ENCODE data around the gene KAT6B. TPM values are rescaled to one million over a fixed set of nuclear protein-coding genes. Genes with fewer than 3 reads are reported as not detected.

The KAT6B gene
- total RNA-seq, 1 donor from 2014 or later, result 21.7 TPM

DNA sequence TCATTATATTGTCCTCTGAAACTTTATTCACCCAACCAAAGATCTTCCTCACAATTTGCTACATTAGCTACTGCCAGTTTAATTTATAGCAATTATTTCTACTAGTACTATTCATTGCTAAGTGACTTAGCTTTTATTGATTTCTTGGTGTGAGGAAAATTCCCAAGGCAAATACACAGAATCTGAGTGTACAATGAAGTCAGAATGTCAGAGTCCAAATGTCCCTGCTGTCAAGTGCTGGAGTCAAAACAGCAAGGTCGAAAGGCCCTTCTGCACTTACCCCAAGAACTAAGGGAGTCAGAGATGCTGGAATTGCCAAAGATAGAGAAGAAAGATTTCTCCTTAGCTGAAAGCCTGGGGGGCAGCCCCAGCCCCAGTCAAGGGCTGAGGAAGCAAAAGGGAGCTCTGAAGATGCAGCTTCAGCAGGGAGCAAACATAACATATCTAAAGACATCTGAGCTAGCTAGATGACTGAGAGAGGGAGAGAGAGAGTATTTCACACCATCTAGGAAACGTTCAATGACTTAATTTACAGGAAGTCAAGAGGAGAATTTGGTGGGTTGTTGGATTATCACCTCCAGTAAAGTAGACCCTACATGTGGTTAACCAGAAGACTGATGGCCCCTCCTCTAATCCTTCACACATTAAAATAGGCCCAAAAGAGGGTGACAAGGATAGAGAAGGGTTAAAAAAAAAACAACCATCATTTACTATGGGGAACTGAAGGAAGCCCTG is 248.5 kb downstream of the KAT6B start:
- Histone ChIP-seq H3K9me3 (ENCODE audit: insufficient read depth, low read depth, low read length) (no peaks in the 10 kb centered on the region), H3K4me3 (ENCODE audit: insufficient read depth, low read depth, low read length) (no peak overlapping the region), H3K27ac (ENCODE audit: low read depth, low read length) (no peak overlapping the region), H3K4me1 (ENCODE audit: insufficient read depth, low read length) (no peaks in the 10 kb centered on the region), H3K36me3 (ENCODE audit: insufficient read depth, low read length) (no peaks in the 10 kb centered on the region), H2AFZ (ENCODE audit: low read depth, low read length) (no peak overlapping the region), H3K4me2 (ENCODE audit: low read length) (no peak overlapping the region), H3K27me3 (ENCODE audit: insufficient read depth, low read length) (no peaks in the 10 kb centered on the region), H3K79me2 (ENCODE audit: insufficient read depth, low read length) (no peaks in the 10 kb centered on the region), H4K20me1 (ENCODE audit: insufficient read depth, low read length) (no peaks in the 10 kb centered on the region), H3K9ac (ENCODE audit: low read length) (no peak overlapping the region)
- Mint-ChIP-seq H3K36me3 (ENCODE audit: low read depth, unreplicated experiment) (no peaks in the 10 kb centered on the region), H3K27ac (ENCODE audit: unreplicated experiment) (no peak overlapping the region), H3K27me3 (ENCODE audit: low read depth, unreplicated experiment) (peaks cover 6% of the 10 kb centered on the region), H3K9me3 (ENCODE audit: unreplicated experiment) (no peaks in the 10 kb centered on the region), H3K4me3 (ENCODE audit: unreplicated experiment) (no peak overlapping the region), H3K4me1 (ENCODE audit: low read depth, unreplicated experiment) (peaks cover 6% of the 10 kb centered on the region)
- TF ChIP-seq CTCF (IDR thresholded peaks at IDR 0.05; ENCODE audit: insufficient read depth, low read depth, low read length) (no peak), EZH2 (IDR thresholded peaks at IDR 0.05; ENCODE audit: insufficient read depth, low read length) (no peak)
- DNase-seq (ENCODE audit: low read depth) (no peak), FAIRE-seq (no peak)

GRCh38 chr10:75076348-75076747 is 249.9 kb downstream of the KAT6B start:
- Histone ChIP-seq H3K4me1 (ENCODE audit: insufficient read depth, low read length) (no peaks in the 10 kb centered on the region), H3K27me3 (ENCODE audit: insufficient read depth, low read length) (no peaks in the 10 kb centered on the region), H3K79me2 (ENCODE audit: insufficient read depth, low read length) (no peaks in the 10 kb centered on the region), H2AFZ (ENCODE audit: low read depth, low read length) (no peak overlapping the region), H4K20me1 (ENCODE audit: insufficient read depth, low read length) (no peaks in the 10 kb centered on the region), H3K9ac (ENCODE audit: low read length) (no peak overlapping the region), H3K9me3 (ENCODE audit: insufficient read depth, low read depth, low read length) (no peaks in the 10 kb centered on the region), H3K4me2 (ENCODE audit: low read length) (no peak overlapping the region), H3K36me3 (ENCODE audit: insufficient read depth, low read length) (no peaks in the 10 kb centered on the region), H3K27ac (ENCODE audit: low read depth, low read length) (no peak overlapping the region), H3K4me3 (ENCODE audit: insufficient read depth, low read depth, low read length) (no peak overlapping the region)
- H3K4me3 Mint-ChIP-seq (ENCODE audit: unreplicated experiment), result no peak overlapping the region
- peaks cover 4% of the 10 kb centered on the region for H3K4me1 Mint-ChIP-seq (ENCODE audit: low read depth, unreplicated experiment)
- no peak for FAIRE-seq
- H3K9me3 Mint-ChIP-seq (ENCODE audit: unreplicated experiment), result no peaks in the 10 kb centered on the region
- TF ChIP-seq CTCF (IDR thresholded peaks at IDR 0.05; ENCODE audit: insufficient read depth, low read depth, low read length) (no peak), EZH2 (IDR thresholded peaks at IDR 0.05; ENCODE audit: insufficient read depth, low read length) (no peak)
- DNase-seq (ENCODE audit: low read depth), result no peak
- peaks cover 6% of the 10 kb centered on the region for H3K27me3 Mint-ChIP-seq (ENCODE audit: low read depth, unreplicated experiment)
- no peak overlapping the region for H3K27ac Mint-ChIP-seq (ENCODE audit: unreplicated experiment)
- no peaks in the 10 kb centered on the region for H3K36me3 Mint-ChIP-seq (ENCODE audit: low read depth, unreplicated experiment)

DNA sequence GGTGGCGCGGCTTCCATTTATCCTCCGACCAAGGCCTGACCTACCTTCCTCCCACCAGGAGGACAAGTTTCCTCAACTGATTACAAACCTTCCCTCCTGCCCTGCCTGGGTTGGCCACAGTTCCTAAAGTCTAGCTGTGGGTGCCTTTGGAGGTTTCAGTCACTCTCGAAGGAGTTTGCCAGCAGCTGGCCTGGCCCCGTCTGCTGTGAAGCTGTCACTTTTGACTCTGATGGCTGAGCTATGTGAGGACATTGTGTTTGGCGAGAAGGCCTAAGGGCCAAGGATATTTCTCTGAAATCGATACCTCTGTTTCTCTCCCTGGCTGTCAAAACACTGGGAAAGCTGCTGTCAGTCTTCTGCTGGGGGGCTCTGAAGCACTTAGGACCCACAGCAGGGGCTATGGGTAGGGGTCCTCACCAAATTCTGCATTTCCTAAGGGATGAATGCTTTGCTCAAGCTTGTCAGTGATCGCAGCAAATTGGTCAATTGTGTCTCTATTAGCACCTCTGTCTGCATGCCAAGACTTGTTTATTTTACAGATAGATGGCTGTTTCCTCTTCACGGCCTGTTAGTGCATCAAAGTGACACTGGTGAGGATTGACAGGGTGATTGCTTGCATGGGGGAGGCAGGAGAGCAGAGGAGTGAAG is 253.2 kb downstream of the KAT6B start:
- Histone ChIP-seq H4K20me1 (ENCODE audit: insufficient read depth, low read length) (no peaks in the 10 kb centered on the region), H3K79me2 (ENCODE audit: insufficient read depth, low read length) (no peaks in the 10 kb centered on the region), H3K9me3 (ENCODE audit: insufficient read depth, low read depth, low read length) (no peaks in the 10 kb centered on the region), H3K27me3 (ENCODE audit: insufficient read depth, low read length) (no peaks in the 10 kb centered on the region), H2AFZ (ENCODE audit: low read depth, low read length) (no peak overlapping the region), H3K4me3 (ENCODE audit: insufficient read depth, low read depth, low read length) (no peak overlapping the region), H3K36me3 (ENCODE audit: insufficient read depth, low read length) (no peaks in the 10 kb centered on the region), H3K4me2 (ENCODE audit: low read length) (no peak overlapping the region), H3K9ac (ENCODE audit: low read length) (no peak overlapping the region), H3K4me1 (ENCODE audit: insufficient read depth, low read length) (no peaks in the 10 kb centered on the region), H3K27ac (ENCODE audit: low read depth, low read length) (no peak overlapping the region)
- DNase-seq (ENCODE audit: low read depth) (no peak), FAIRE-seq (no peak)
- TF ChIP-seq CTCF (IDR thresholded peaks at IDR 0.05; ENCODE audit: insufficient read depth, low read depth, low read length) (no peak), EZH2 (IDR thresholded peaks at IDR 0.05; ENCODE audit: insufficient read depth, low read length) (no peak)
- Mint-ChIP-seq H3K4me3 (ENCODE audit: unreplicated experiment) (no peak overlapping the region), H3K27me3 (ENCODE audit: low read depth, unreplicated experiment) (peaks cover 6% of the 10 kb centered on the region), H3K4me1 (ENCODE audit: low read depth, unreplicated experiment) (peaks cover 4% of the 10 kb centered on the region), H3K9me3 (ENCODE audit: unreplicated experiment) (peaks cover 2% of the 10 kb centered on the region), H3K36me3 (ENCODE audit: low read depth, unreplicated experiment) (no peaks in the 10 kb centered on the region), H3K27ac (ENCODE audit: unreplicated experiment) (no peak overlapping the region)

Data from astrocyte (in vitro differentiated cells and primary cell).